Natural killer cell treated with Interleukin-12 subunit alpha and Interleukin-12 subunit beta and Interleukin-15 and Interleukin-18, amount 100 ng/mL, for 72 hours (primary cell): Measurements from ENCODE around the gene CPM. TPM values are rescaled to one million over a fixed set of nuclear protein-coding genes. Genes with fewer than 3 reads are reported as not detected.

Experiments used
- ATAC-seq, 2 donors: fragments of 150-1000 bp; cut with Tn5 transposase in 1 of 2; sonication (Bioruptor Pico), chemical (Tn5 transposase) in 1 of 2; 2 replicates each; pipeline ENCODE4 v1.10.0; 2021
- DNase-seq: peaks from one replicate; pipeline ENCODE4 v3.0.0; 2022; ENCODE audit warnings: low spot score
- H3K27ac Mint-ChIP-seq, 2 donors: 1 replicate in 1 of 2; 2 replicates in 1 of 2; pipeline ENCODE4 v1.8.0; 2022; ENCODE audit warnings: mixed read lengths in 2 of 2, mild to moderate bottlenecking in 1 of 2, moderate library complexity in 1 of 2
- H3K27me3 Mint-ChIP-seq, 2 donors: 1 replicate in 1 of 2; 2 replicates in 1 of 2; pipeline ENCODE4 v1.8.0; 2022; ENCODE audit warnings: mixed read lengths in 2 of 2
- H3K36me3 Mint-ChIP-seq: one replicate; pipeline ENCODE4 v1.8.0; 2022; ENCODE audit warnings: mixed read lengths
- H3K4me1 Mint-ChIP-seq, 2 donors: 1 replicate in 1 of 2; 2 replicates in 1 of 2; pipeline ENCODE4 v1.8.0; 2022; ENCODE audit warnings: low read depth in 2 of 2, mixed read lengths in 2 of 2, mild to moderate bottlenecking in 1 of 2
- H3K4me3 Mint-ChIP-seq: one replicate; pipeline ENCODE4 v1.8.0; 2022; ENCODE audit warnings: mixed read lengths
- H3K9me3 Mint-ChIP-seq: 2 replicates; pipeline ENCODE4 v1.8.0; 2022; ENCODE audit warnings: mixed read lengths
- total RNA-seq, 2 donors: library from RNA; stranded (reverse); gene quantifications; one replicate each; pipeline ENCODE4 v1.2.3, GENCODE V29; 2022

The CPM gene
- 1 to 10 TPM; 3.7 to 5.3 TPM for total RNA-seq

DNA sequence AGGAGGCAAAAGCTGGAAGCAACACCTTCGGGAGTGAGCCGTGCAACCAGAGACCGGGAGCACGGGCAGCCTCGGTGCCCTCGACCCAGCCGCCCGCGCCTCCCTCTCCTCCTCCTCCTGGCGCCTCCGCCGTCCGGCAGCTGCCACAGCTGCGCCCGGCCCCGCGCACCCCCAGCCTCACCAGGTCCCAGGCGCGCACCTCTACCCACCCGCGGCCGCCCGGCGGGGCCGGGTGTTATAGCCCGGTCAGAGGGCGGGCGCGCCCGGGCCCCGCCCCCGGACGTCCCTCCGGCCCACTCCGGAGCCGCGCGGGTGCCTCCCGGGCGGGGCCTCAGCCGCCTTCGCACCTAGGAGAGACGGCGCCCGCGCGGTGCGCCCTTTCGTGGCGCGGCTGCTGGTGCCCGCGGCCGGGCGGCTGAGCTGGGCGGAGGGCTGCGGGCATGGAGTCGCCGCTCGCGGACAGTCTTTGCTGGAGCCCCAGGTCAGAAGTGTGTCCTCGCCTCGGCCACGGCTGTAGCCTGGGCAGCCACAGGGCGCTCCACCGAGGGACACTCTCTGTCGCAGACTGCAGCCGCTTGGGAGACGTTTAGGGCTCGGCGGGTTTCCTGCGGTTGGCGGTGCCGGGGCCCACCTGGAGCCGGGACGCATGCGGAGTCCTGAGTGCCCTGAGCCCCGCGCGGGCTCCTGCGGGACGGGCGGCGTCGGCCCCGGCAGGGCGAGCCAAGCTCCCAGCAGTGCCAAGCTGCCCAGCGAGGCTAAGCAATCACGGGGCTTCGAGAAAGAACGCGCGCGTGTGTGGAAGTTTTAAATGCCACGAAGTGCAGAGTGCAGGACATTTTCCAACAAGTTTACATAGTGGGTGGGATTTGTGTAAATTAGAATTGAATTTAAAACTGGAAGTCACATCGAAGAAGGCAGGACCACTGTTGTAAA, at the start of gene CPM:
Gene CPM (minus strand): TSS at position 211 of the 933 bp plus-strand sequence. CDS start 334 bp downstream, outside the sequence.
- peak within 1 kb of the TSS in 1 of 2 donors; percentile 56 for H3K27ac Mint-ChIP-seq
- ATAC-seq (peak; percentile 100), DNase-seq (peak; percentile 86)
- H3K36me3 Mint-ChIP-seq = peaks cover 5% of the 10 kb centered on the region
- H3K4me1 Mint-ChIP-seq = peaks cover 7 to 8% of the 10 kb centered on the region in 2 donors
- peak within 1 kb of the TSS; percentile 79 for H3K4me3 Mint-ChIP-seq
- H3K27me3 Mint-ChIP-seq = peaks cover 28 to 29% of the 10 kb centered on the region in 2 donors
- no peaks in the 10 kb centered on the region for H3K9me3 Mint-ChIP-seq

DNA sequence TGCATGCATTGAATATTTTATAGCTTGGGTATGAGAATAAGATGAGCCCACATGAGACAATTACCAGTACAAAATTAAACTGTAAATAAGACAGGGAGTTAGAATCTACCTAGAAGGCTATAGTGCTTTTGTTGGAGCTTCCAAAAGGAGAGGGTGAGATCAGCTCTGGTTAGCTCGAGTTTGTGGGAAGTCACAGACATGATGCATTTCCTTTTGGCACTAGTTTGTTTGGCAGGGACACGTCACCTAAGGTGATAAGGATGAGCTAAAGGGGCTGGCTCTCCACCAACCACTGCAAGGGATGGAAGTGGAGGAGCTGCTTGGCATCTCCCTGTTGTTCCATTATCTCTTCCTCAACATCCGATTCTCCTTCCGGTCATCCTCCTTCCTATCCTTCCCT, 48.5 kb upstream of the CPM start:
- Mint-ChIP-seq H3K4me1 (peaks cover 0 to 4% of the 10 kb centered on the region in 2 donors), H3K4me3 (no peak overlapping the region), H3K27ac (no peak overlapping the region), H3K27me3 (peaks cover 11 to 18% of the 10 kb centered on the region in 2 donors), H3K36me3 (no peaks in the 10 kb centered on the region), H3K9me3 (peaks cover 12% of the 10 kb centered on the region)
- ATAC-seq = no peak
- DNase-seq = no peak

DNA sequence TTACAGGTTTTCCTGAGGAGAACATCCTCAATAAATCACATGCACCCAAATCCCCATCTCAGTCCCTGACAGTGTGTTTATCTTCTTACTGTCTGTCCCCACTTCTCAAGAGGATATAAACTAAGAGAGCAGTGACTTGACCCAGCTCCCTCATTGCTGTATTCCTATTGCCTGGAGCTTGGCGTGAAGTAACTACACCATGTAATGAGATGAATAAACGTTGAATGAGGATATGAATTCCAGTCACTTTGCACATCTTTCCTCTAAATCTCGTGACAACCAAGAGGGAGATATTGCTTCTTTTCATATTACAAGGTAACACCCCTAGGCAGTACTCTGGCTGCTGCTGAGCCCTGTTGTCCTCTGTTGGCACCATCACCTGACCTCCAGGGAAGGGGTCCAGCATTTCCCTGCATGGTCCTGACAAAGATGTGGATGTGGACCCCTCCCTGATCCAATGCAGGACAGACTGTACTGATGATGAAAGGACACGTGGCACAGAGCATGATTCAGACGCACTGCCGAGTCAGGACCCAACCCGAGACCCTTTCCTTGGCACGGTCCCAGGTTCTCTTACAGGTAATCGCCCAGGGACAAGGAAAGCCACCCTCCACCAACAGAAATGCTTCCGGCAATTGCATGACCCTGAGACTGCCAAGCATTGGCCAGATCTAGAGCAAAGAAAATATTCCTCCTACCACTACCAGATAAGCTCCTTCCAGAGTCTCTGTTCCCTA, 47.7 kb upstream of the CPM start:
- Mint-ChIP-seq H3K27me3 (peaks cover 11 to 14% of the 10 kb centered on the region in 2 donors), H3K4me3 (no peak overlapping the region), H3K27ac (peak overlapping the region in 1 of 2 donors; percentile 11), H3K4me1 (peaks cover 0 to 4% of the 10 kb centered on the region in 2 donors), H3K36me3 (no peaks in the 10 kb centered on the region), H3K9me3 (peaks cover 12% of the 10 kb centered on the region)
- ATAC-seq (no peak), DNase-seq (no peak)

DNA sequence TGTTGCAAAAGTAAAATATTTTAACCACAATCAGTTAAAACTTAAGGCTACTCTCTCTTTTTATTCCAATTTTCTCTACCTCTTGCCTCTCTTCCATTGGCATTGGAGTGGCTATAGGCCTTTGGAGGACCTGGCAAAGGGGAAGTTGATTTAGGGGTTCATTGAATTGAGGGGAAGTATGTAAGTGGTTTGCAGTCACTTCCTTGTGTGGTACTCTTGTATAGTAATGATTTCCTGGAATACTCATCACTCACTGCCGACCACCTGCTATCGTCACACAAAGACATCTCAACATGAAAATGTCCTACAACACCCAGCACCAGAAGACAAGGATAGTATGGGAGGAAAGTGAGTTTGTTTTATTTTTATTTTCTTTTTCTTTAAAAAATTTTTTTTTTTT, 45.7 kb upstream of the CPM start:
- Mint-ChIP-seq H3K4me1 (peaks cover 0 to 4% of the 10 kb centered on the region in 2 donors), H3K27me3 (peaks cover 11 to 14% of the 10 kb centered on the region in 2 donors), H3K4me3 (no peak overlapping the region), H3K36me3 (no peaks in the 10 kb centered on the region), H3K9me3 (peaks cover 12% of the 10 kb centered on the region), H3K27ac (no peak overlapping the region)
- no peak for DNase-seq
- ATAC-seq = no peak

DNA sequence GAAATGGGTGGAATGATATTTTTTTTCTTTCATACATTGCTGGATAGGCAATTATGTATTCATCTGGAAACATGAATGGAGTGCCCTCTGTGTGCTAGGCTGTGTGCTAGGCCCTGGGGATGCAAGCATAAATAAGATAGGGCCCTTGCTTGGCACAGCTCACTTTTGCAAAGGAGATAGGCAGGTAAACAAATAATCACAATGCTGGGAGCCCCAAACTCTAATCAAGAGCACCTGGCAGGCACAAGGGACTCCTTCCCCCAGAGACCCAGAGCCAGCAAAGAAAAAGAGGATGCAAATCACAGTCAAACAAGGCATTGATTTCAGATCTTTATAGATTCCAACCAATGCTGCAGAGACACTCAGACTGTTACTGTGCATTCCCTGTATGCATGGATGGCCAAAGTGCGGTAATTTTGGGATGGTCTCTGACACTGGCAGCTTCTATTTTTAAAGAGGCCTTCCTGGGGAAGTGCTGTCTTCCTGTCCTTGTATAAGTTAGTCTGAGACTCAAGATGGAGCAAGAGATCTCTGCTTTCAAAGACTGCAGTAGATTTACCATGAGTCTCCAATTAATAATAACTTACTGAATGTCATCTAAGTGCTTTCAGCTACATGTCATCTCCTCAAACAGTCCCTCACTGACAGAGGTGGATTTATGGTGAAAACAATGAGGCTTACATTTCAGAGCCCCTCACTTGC, 45.1 kb upstream of the CPM start:
- Mint-ChIP-seq H3K27me3 (peaks cover 11 to 14% of the 10 kb centered on the region in 2 donors), H3K4me1 (peaks cover 0 to 4% of the 10 kb centered on the region in 2 donors), H3K4me3 (no peak overlapping the region), H3K36me3 (no peaks in the 10 kb centered on the region), H3K27ac (no peak overlapping the region), H3K9me3 (peaks cover 10% of the 10 kb centered on the region)
- no peak for ATAC-seq
- DNase-seq = no peak

DNA sequence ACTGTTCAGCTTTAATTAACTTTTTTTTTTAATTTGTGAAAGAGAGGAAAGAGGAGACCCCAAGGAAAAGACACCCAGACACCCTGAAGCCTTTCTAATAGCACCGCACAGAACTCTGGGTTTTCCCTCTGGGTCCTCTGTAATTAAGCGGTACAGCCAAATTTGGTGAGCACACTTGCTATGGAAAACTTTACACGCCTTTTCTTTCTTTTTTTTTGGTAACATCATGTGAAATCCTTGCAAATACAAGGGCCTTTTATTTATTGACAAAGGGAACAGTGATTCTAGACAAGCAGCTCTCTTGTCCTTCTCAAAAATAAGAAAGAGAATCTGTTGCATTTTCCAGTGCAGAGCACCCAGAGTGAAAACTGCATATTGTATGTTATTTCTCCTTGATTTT, 44.4 kb upstream of the CPM start:
- Mint-ChIP-seq H3K4me1 (peaks cover 0 to 7% of the 10 kb centered on the region in 2 donors), H3K27me3 (peaks cover 10 to 14% of the 10 kb centered on the region in 2 donors), H3K4me3 (no peak overlapping the region), H3K36me3 (no peaks in the 10 kb centered on the region), H3K27ac (no peak overlapping the region), H3K9me3 (peaks cover 4% of the 10 kb centered on the region)
- ATAC-seq = no peak
- no peak for DNase-seq

DNA sequence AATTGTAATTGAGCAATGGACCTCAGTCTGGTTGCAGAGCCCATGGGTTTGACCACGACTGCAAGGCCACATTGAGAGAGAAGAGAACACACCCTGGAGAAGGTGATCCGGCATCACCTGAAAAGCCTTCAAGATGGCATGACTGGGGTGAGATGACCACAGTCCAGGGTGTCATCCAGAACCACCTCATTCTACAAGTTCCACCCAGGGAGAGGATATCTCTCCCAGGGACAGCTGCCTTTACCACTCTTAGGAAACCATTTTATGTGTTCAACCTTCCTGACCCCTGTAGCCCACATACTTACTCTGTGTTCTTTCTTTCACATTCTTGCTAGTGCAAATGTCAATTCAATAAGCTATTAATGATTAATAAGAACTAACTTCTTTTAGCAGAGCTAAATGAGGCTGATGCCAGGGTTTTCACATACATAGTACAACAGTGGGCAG, 43.4 kb upstream of the CPM start:
- Mint-ChIP-seq H3K36me3 (no peaks in the 10 kb centered on the region), H3K27me3 (peaks cover 7 to 10% of the 10 kb centered on the region in 2 donors), H3K27ac (no peak overlapping the region), H3K4me3 (no peak overlapping the region), H3K9me3 (peaks cover 4% of the 10 kb centered on the region), H3K4me1 (peaks cover 0 to 7% of the 10 kb centered on the region in 2 donors)
- no peak for DNase-seq
- no peak for ATAC-seq

DNA sequence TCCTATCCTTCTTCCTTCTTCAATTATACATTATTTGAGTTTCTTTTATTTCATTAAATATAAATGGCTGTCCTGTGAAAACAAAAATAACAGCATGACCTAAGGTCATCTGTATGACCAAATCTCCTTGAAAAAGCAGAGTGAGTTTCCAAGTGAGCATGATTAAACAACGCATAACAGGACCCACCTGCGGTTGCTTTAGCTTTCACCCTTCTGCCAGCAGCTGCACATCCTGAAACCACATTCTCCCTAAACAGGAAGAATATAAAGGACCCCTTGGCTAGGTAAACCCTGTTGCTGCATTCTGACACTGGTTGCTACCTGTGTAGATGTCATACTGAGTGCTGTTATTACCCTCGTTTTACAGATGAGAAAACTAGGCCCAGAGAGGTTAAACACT, 42.8 kb upstream of the CPM start:
- H3K9me3 Mint-ChIP-seq = peaks cover 4% of the 10 kb centered on the region
- no peaks in the 10 kb centered on the region for H3K36me3 Mint-ChIP-seq
- H3K4me1 Mint-ChIP-seq = peaks cover 0 to 7% of the 10 kb centered on the region in 2 donors
- ATAC-seq = no peak
- no peak for DNase-seq
- peaks cover 6 to 7% of the 10 kb centered on the region in 2 donors for H3K27me3 Mint-ChIP-seq
- H3K4me3 Mint-ChIP-seq = no peak overlapping the region
- no peak overlapping the region for H3K27ac Mint-ChIP-seq

DNA sequence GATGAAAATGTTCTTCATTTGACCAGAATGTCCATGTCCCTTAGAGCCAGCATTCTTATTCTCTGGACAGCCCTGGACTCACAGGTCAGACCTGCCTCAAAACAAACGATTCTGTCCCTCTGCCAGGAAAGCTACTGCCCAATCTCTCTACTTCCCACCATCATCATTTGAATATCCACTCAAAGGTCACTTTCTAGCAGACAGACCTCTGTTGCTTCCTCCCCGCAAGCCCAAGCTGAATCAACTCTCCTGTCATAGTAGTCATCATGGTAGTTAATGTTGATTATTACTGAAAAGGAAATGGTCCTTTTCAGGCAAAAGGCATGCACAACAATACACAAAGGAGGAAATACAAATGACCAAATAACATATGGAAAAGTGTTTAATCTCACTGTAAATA, 39.6 kb upstream of the CPM start:
- H3K36me3 Mint-ChIP-seq = no peaks in the 10 kb centered on the region
- H3K4me1 Mint-ChIP-seq = peaks cover 0 to 3% of the 10 kb centered on the region in 2 donors
- no peak overlapping the region for H3K27ac Mint-ChIP-seq
- DNase-seq (no peak), ATAC-seq (no peak)
- H3K4me3 Mint-ChIP-seq = no peak overlapping the region
- H3K9me3 Mint-ChIP-seq = no peaks in the 10 kb centered on the region
- peaks cover 0 to 2% of the 10 kb centered on the region in 2 donors for H3K27me3 Mint-ChIP-seq

DNA sequence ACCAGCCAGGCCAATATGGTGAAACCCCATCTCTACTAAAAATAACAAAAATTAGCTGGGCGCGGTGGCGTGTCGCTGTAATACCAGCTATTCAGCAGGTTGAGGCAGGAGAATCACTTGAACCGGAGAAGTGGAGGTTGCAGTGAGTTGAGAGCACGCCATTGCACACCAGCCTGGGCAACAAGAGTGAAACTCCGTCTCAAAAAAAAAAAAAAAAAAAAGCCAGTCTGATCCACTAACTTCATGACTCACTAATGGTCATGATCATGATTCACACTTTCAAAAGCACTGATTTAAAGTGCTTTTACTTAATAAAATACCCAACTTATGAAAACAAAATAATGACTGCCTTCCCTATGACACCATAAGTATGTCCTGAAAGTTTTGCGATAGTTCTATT, 38.4 kb upstream of the CPM start:
- no peak for ATAC-seq
- no peak overlapping the region for H3K27ac Mint-ChIP-seq
- H3K27me3 Mint-ChIP-seq = peaks cover 0 to 2% of the 10 kb centered on the region in 2 donors
- H3K4me3 Mint-ChIP-seq = no peak overlapping the region
- H3K4me1 Mint-ChIP-seq = peaks cover 0 to 3% of the 10 kb centered on the region in 2 donors
- no peaks in the 10 kb centered on the region for H3K9me3 Mint-ChIP-seq
- no peaks in the 10 kb centered on the region for H3K36me3 Mint-ChIP-seq
- no peak for DNase-seq

DNA sequence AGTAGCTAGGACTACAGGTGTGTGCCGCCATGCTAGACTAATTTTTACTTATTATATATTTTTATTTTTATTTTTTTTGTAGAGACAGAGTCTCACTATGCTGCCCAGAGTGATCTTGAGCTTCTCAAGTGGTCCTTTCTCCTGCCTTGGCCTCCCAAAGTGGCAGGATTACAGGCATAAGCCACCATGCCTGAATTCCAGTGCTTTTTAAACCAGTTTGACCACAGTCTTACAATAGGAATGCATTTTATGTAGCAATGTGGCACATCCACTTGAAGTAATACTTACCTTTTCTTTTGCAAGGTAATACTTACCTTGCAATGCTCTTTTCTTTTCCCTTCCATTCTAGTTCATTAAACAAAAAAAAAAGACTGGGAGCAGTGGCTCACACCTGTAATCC, 38.0 kb upstream of the CPM start:
- ATAC-seq (no peak), DNase-seq (no peak)
- Mint-ChIP-seq H3K4me1 (peaks cover 0 to 3% of the 10 kb centered on the region in 2 donors), H3K4me3 (no peak overlapping the region), H3K9me3 (no peaks in the 10 kb centered on the region), H3K36me3 (no peaks in the 10 kb centered on the region), H3K27ac (no peak overlapping the region), H3K27me3 (peaks cover 0 to 2% of the 10 kb centered on the region in 2 donors)

DNA sequence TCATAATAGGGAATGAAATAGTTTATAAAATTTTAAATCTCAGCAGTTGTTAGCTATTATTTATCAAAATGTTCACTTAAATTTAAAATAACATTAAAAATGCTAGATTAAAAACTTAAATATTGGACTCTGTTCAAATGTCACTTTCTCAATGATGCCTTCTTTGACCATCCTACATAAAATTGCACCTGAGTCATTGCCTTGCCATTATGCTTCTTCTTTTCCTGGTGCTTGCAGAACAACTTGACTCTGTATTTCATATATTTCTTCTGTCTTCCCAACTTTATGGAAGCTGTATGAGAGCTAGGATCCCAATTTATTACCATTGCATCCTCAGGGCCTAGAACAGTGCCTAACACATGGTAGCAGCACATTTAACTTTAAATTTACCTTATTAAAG, 37.3 kb upstream of the CPM start:
- Mint-ChIP-seq H3K27me3 (peaks cover 0 to 6% of the 10 kb centered on the region in 2 donors), H3K9me3 (no peaks in the 10 kb centered on the region), H3K36me3 (no peaks in the 10 kb centered on the region), H3K4me1 (peaks cover 0 to 3% of the 10 kb centered on the region in 2 donors), H3K27ac (no peak overlapping the region), H3K4me3 (no peak overlapping the region)
- DNase-seq (no peak), ATAC-seq (no peak)

DNA sequence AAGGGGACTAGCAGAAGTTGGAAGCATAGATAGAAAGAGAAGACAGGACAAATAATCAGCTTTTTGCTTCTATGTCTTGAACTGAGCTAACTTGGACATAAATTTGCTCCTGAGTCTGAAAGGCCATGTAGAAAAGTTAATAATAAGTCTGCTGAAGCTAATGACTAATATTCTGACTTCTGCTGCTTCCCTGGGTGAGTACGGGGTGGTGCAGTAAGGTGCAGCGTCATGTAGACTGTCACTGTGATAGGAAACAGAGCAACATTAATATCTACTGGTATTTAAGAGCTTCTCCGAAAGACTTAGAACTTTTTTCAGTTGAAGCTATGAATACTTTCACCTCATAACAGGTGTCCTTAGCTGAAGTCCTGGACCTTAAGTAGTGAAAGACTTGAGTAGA, 34.1 kb upstream of the CPM start:
- H3K4me1 Mint-ChIP-seq = peaks cover 8 to 18% of the 10 kb centered on the region in 2 donors
- ATAC-seq (no peak), DNase-seq (no peak)
- H3K9me3 Mint-ChIP-seq = no peaks in the 10 kb centered on the region
- H3K36me3 Mint-ChIP-seq = no peaks in the 10 kb centered on the region
- H3K4me3 Mint-ChIP-seq = no peak overlapping the region
- no peak overlapping the region for H3K27ac Mint-ChIP-seq
- H3K27me3 Mint-ChIP-seq = peaks cover 0 to 7% of the 10 kb centered on the region in 2 donors
